Raji (cell line): ENCODE data around the gene NCR2.

ENCODE experiments used
- POLR2A ChIP-seq: IDR thresholded peaks from 2 replicates; pipeline ENCODE4 v1.6.1; 2011; ENCODE audit warnings: low read depth, low read length, control low read depth; ENCODE audit not compliant: insufficient read depth

Gene NCR2

DNA sequence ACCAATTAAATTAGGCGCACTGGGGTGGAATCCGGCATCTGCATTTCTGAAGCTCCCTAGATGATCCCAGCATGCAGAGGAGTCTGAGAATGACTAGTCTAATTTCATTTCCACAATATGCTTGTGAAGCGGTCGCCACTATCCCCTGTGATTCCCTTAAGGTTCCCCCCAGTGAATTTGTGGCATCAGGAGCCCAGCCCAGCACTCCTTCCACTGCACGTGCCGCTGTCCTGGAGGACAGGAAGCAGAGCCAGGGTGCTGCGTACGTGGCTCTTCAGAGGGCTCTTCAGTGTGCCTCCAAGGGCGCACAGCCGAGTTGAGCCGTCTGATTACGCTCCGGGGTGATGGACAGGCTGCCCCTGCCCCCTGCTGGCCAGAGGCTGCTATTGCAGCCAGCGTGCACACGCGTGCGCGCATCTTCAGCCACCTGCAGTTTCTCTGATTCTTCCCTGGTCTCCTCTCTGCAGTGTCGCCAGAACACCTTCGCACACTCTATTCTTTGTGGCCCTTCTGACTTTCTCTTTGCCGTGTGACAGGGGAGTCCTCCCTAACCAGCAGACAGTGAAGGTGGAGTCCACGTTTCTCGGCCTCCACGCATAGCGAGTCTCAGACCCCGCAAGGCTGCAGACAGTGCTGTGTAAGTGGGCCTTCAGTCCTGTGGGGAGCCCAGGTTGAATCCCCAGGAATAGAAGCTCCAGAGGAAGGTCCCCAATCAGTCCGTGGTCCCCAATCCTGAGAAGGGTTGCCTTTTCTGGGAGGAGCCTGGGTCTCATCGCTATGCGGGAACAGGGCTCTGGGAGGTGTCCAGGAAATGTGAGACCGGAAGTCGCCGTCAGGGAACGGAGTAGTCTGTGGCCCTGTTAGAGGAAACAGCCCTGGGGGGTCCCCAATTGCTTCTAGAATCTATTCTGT, 16.5 kb upstream of the NCR2 start:
- peak; percentile 52 for TF ChIP-seq POLR2A

DNA sequence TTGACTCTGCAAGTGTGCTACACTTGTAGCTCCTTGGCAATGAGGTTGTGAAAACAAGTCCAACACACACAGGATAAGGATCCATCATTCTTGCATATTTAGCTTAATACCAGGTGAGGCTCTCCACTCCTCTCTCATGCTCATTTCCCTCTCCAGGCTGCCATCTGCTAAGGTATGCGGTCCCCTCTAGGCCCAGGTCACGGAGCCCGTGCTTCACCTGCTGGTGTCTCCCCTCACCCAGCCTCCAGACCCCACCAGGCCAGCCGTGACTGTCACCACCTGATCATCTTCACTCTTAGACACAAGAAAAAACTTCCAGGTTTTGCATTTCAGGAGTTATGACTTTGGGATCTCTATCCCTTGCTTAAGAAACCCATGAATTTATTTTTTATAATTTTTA, 14.2 kb upstream of the NCR2 start:
- no peak for TF ChIP-seq POLR2A

DNA sequence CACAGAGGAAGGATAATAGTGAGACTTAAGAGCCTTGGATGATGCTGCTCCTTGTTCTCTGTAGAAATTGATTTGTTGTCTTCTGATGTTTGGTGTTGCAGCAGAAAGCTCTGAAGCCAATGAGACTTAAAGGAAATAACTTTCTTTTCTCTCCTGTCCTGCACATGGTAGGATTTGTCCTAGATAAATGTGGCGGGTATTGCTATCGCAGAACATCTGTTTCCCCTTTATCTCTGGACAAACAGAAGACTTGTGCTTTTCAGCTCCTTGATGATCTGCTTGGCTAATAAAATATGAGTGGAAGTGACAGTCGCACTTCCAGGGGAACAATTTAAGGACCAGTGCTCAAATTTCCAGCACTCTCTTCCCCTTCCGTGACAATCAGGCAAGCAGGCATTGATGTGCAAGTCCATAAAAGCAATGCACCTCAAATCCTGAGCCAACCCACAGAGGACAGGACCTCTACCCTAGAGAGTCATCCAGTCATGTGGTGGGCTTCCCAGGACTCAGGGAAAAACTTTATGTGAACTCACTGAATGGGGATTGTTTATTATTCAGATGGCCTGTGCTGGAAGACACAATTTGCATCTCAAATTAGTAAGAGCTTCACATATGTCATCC, 9.9 kb upstream of the NCR2 start:
- no peak for TF ChIP-seq POLR2A

DNA sequence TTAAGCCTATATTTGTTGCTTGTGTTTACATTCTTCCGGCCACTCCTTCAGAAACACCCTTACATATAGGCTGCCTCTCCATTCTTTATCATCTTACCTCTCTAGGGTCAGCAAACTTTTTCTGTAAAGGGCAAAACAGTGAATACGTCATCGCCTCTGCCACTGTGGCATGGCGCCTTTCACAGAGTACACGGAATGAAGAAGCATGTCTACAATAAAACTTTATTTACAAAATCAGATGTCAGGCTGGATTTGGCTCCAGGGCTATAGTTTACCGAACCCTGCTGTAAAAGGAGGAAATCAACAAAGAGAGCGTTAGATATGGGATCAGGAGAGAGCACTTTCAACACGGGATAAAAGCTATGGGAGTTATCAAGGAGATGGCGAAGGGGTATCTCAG, 9.3 kb upstream of the NCR2 start:
- no peak for TF ChIP-seq POLR2A

DNA sequence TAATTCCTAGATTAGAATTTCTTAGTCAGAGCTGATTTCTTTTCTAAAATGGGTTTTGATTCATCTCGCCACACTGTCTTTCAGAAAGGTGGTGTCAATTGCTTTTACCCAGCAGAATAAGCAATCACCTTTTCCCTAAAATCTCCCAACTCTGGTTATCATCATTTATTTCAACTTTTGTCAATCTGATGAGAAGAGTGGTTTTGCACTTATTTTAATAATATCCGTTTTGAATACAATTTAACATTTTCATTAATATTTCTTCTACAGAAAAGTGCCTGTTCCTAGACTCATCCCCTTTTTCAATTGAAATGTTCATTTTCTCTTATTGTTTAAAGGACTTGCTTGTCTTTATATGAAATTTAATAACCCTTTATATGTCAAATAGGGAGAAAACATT, 8.2 kb upstream of the NCR2 start:
- TF ChIP-seq POLR2A, result no peak

DNA sequence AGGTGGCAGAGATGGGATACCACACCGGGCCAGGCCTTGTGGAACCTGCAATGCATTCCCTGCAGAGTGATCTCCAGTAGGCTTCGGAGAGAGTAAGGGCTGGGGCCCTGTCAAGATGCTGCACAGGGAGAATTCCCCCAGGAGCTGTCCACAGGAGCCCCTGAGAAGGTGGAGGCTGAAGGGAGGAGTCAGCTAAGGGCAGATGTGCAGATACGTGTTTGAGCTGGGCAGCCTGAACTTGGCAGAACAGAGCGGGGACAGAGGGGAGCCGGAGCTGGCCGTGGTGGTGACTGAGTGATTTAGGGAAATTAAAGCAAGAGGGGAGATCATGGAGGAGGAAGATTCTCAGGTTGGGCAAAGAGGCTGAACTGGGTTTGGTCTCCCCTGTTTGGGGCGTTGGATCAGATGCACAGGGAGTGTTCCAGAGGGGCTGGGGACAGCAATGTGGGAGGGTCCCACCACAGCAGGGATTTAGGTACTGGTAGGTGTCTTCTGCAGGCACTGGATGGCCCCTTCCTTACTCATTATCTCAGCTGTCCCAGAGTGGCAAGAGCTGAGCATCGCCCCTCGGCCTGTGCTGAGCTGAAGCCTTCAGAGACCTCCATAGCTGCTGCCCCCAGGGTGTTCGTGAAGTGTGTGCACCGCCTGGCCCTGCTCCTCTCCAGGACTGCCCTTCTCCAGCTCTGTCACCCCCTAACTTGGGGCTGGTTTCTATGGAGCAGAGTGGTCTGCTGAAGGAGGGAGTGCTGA, 3.8 kb upstream of the NCR2 start:
- TF ChIP-seq POLR2A, result no peak

DNA sequence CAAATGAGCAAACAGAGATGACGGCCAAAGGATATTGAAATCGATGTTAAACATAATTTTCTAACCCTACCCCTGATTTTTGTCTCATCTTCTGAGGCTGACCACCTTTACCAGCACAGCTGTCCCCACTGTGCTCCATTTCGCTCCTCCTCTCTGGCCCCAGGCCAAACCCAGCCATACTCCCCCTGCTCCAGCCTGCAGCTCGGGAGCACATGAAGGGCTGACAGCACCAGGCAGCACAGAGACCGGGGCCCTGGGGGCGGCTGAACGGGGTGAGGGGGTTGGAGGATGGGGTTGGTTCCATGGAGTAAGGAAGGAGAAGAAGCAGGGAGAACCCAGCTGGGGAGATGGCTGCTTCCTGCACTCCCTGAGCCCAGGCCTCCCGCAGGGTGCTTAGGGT, 3.2 kb upstream of the NCR2 start:
- no peak for TF ChIP-seq POLR2A

DNA sequence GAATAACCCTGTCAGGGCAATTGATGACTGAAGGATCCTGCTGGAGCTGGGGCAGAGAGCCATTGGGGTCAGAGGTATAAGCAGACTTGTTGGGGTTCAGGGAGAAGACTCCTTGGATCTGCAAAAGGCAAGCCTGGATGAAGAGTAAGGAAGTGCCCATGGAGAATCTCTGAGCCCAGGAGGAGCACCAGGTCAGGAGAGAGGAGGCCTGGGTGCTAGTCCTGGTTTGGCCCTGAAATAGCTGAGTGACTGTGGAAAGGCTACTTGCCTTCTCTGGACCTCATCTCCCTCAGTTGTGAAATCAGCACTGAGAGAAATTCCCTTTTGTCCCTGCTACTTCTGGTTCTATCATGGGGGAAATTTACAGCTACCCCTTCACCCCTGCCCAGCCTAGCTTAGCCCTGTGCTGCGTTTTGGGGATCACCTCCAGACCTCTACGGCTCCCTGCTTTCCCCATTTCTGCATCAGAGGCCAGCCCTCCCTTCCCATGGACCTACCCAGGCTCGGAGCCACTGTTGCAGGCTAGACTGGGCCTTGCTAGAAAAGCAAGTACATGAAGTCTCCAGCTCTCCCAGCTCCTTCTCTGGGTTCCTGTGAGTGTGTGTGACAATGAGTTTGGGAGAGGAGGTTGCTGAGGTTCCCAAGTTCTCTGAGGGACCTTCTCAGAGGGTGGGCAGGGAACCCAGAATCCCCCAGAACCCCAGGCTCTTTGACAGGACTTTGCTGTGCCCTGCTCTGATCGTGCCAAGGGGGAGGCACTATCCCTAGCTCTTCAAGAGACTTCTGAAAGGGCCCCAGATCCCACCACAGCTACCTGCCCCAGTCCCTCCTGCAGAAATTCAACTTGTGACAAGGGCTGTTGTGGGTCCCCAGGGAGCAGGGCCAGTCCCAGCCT, 2.3 kb upstream of the NCR2 start:
- TF ChIP-seq POLR2A, result no peak

DNA sequence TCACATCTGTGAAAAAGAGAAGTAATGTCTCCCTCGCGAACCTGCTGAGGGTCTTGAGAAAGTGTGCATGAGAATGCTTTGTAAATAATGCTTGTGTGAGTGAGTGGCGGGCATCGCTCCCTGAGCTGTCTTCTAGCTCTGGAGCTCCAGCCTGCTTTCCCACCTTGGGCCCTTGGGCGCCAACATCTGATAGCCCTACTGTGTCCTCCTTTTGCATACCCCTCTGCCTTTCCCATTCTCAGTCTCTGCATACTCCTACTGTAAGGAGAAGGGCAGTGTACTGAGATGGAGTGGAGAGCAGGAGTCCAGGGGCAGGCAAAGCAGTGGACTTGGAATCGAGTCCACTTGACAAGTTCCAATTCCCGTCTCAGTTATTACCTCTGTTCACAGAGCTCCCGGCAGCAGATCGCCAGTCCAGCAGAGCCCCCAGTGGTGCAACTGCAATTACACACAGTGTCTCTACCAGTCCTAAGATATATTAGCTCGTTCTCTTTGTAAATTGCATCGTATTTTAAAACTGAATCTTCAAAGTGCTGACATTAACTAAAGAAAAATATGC, 847 bp upstream of the NCR2 start:
- TF ChIP-seq POLR2A, result no peak

DNA sequence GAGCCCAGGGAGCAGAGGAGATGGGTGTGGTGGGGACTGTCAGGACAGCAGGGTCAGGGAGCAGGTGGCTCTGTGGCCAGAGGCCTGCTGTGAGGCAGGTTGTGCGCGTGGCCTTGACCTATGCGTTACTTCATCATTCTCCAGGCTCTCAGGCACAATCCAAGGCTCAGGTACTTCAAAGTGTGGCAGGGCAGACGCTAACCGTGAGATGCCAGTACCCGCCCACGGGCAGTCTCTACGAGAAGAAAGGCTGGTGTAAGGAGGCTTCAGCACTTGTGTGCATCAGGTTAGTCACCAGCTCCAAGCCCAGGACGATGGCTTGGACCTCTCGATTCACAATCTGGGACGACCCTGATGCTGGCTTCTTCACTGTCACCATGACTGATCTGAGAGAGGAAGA, 535 bp downstream of the NCR2 start:
- TF ChIP-seq POLR2A, result no peak

DNA sequence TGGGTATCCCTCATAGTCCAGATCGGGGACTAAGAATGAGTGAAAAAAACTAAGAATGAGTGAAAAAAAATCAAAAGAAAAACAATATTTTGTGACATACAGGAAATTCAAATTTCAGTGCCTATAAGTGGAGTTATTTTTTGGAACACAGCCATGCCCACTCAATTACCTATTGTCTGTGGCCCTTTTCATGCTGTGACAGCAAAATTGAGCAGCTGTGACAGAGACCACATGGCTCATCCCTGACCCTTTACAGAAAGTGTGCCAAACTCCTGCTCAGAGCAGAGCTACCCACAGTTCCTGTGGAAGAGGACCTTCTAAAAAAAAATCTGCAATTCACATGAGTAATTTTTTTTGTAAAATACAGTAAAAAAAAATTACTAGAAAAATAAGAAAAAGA, 1.4 kb downstream of the NCR2 start:
- no peak for TF ChIP-seq POLR2A

DNA sequence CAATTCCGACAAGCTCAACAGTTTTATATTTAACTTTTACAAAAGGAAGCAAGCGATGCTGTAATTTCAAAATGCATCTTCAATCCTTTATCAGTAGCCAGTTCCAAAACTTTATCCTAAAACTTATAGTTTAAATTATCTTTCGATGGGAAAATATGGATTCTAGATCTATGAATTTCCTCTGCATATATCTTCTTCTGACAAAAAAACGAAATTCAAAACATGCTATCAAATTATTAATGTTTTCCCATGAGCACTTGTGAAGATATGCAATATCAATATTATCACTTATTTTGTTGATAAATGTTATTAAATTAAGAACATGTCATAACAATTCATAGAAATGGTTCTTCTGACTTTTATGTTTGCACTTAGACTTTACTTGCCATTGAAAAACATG, 2.3 kb downstream of the NCR2 start:
- no peak for TF ChIP-seq POLR2A

DNA sequence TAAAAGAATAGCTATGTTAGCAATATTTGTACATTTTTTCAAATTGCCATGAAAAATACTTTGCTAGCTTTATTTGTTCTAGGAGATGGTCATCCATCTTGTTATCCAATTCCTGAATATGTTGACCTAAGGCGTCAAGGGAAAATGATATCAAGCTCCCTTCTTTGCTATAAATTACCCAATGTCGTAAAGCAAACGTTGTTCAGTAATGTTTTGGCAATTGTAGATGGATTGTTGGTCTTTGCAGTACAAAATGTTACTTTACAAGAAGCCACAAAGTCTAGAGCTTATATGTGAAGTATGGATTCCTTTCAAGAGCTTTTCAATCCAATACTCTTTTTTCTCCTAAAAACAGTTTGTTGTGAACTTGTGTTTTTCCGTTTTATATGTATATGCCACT, 3.3 kb downstream of the NCR2 start:
- no peak for TF ChIP-seq POLR2A

DNA sequence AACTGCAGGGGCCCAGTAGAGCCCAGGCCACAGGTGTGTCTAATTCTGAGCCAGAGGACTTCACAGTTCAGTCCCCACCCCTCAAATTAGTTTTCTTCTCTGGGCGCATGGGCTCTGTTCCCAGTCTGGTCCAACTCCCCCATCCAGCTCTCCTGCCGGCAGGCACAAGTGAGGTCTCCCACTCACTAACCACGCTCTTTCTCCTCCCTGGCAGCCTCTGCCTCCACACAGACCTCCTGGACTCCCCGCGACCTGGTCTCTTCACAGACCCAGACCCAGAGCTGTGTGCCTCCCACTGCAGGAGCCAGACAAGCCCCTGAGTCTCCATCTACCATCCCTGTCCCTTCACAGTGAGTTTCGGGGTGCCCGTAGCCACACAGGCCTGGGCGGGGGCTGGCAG, 6.2 kb downstream of the NCR2 start:
- no peak for TF ChIP-seq POLR2A

DNA sequence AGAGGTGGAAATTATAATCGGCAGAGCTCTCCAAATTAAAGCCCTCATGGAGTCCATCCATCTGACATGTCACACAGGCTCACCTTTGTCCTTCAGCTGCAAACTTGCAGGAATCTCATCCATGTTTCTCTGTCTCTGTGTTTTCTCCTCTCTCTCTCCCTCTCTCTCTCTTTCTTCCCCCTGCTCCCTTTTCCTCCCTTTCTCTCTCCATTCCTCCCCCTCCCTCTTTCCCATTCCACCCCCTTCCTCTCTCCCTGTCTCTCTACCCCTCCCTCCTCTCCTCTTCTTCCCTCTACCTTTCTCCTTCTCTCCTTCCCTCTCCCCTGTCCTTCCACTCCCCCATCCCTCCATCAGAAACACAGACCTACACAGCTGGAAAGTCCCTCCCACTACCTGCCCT, 6.8 kb downstream of the NCR2 start:
- no peak for TF ChIP-seq POLR2A
